ENCODE data around the gene AKAP10.

The AKAP10 gene

DNA sequence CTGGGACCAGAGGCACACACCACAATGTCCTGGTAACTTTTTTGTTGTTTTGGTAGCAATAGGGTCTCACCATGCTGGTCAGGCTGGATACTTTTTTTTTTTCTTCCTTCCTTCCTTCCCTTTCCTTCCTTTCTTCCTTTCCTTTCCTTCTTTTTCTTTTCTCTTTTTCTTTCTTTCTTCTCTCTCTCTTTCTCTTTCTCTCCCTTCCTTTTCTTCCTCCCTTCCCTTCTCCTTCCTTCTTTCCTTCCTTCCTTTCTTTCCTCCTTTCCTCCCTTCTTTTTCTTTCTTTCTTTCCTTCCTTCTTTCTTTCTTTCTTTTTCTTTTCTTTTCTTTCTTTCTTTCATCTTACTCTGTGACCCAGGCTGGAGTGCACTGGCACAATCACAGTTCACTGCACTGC, 91.5 kb downstream of the AKAP10 start:
- H3K9me2 ChIP-seq (ENCODE audit: low read depth, low read length): no peaks in the 10 kb centered on the region
- no peaks in the 10 kb centered on the region for H3F3A ChIP-seq (ENCODE audit: insufficient read depth, low read length)
- H3K27ac ChIP-seq (ENCODE audit: low read depth, low read length, poor library complexity, severe bottlenecking): no peak overlapping the region
- no peak overlapping the region for H3K4me3 ChIP-seq (ENCODE audit: low read depth, low read length, poor library complexity, severe bottlenecking)
- no peaks in the 10 kb centered on the region for H3K27me3 ChIP-seq (ENCODE audit: insufficient read depth, low read length)
- H2AFZ ChIP-seq (ENCODE audit: low read length): no peak overlapping the region
- no peaks in the 10 kb centered on the region for H3K36me3 ChIP-seq (ENCODE audit: insufficient read depth, low read length)
- H3K4me1 ChIP-seq (ENCODE audit: insufficient read depth, low read length, severe bottlenecking): no peaks in the 10 kb centered on the region
- no peak overlapping the region for H3K4me2 ChIP-seq (ENCODE audit: low read length)
- no peaks in the 10 kb centered on the region for H4K20me1 ChIP-seq (ENCODE audit: insufficient read depth, low read length)
- TF ChIP-seq CTCF (IDR thresholded peaks at IDR 0.05; ENCODE audit: low read length) (no peak), EZH2 (IDR thresholded peaks at IDR 0.05; ENCODE audit: borderline replicate concordance, low read length) (no peak)
- no peaks in the 10 kb centered on the region for H3K79me2 ChIP-seq (ENCODE audit: insufficient read depth, low read length)
- no peaks in the 10 kb centered on the region for H3K9me3 ChIP-seq (ENCODE audit: low read length)
- H3K9ac ChIP-seq (ENCODE audit: low read length): no peak overlapping the region

DNA sequence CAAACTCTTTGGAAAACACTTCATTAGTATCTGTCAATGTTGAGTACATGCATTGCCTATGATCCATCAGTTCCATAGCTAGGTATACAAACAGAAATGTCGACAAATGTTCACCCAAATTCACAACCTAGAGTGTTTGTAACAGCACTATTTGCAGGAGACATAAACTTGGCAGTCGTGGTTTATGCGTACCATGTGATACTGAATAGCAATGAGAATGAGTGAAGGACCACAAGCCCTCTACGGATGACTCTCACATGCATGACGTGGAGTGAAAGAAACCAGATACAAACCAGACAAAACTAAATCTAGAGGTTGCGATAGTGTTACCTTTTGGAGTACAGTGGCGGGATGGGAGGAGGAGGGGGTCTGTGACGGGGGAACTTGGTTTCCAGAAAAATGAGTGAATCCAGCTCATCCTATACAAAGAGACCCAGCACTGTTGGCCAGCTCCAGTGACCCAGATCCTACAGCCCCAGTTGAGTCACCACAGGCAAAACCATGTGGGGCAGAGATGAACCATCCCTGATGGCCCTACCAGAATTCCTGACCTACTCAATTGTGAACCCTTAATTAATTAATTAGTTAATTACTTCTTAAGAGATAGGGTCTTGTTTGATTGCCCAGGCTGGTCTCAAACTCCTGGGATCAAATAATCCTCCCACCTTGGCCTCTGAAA, 94.0 kb downstream of the AKAP10 start:
- Histone ChIP-seq H3K9me3 (ENCODE audit: low read length) (no peaks in the 10 kb centered on the region), H3K79me2 (ENCODE audit: insufficient read depth, low read length) (no peaks in the 10 kb centered on the region), H3F3A (ENCODE audit: insufficient read depth, low read length) (no peaks in the 10 kb centered on the region), H3K27me3 (ENCODE audit: insufficient read depth, low read length) (no peaks in the 10 kb centered on the region), H3K4me3 (ENCODE audit: low read depth, low read length, poor library complexity, severe bottlenecking) (no peak overlapping the region), H3K36me3 (ENCODE audit: insufficient read depth, low read length) (no peaks in the 10 kb centered on the region), H3K4me1 (ENCODE audit: insufficient read depth, low read length, severe bottlenecking) (no peaks in the 10 kb centered on the region), H3K4me2 (ENCODE audit: low read length) (no peak overlapping the region), H3K27ac (ENCODE audit: low read depth, low read length, poor library complexity, severe bottlenecking) (no peak overlapping the region), H3K9ac (ENCODE audit: low read length) (no peak overlapping the region), H2AFZ (ENCODE audit: low read length) (no peak overlapping the region), H4K20me1 (ENCODE audit: insufficient read depth, low read length) (no peaks in the 10 kb centered on the region), H3K9me2 (ENCODE audit: low read depth, low read length) (no peaks in the 10 kb centered on the region)
- no peak for TF ChIP-seq CTCF (IDR thresholded peaks at IDR 0.05; ENCODE audit: low read length)
- no peak for TF ChIP-seq EZH2 (IDR thresholded peaks at IDR 0.05; ENCODE audit: borderline replicate concordance, low read length)

DNA sequence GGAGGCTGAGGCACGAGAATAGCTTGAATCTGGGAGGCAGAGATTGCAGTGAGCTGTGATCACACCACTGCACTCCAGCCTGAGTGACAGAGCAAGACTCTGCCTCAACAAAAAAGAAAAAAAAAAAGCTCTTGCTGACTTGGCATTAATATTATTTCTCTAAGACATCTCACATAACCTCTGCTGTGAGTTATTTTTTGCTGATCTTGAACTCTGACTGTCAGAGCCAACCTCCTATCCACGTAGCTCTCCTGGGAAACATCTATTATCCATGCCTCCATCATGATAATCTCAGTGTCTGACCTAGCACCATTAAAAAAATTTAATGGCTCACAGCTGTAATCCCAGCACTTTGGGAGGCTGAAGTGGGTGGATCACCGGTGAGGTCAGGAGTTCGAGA, 97.2 kb downstream of the AKAP10 start:
- no peak for TF ChIP-seq CTCF (IDR thresholded peaks at IDR 0.05; ENCODE audit: low read length)
- TF ChIP-seq EZH2 (IDR thresholded peaks at IDR 0.05; ENCODE audit: borderline replicate concordance, low read length): no peak
- no peaks in the 10 kb centered on the region for H3K79me2 ChIP-seq (ENCODE audit: insufficient read depth, low read length)
- H3K4me1 ChIP-seq (ENCODE audit: insufficient read depth, low read length, severe bottlenecking): peaks cover 4% of the 10 kb centered on the region
- no peak overlapping the region for H2AFZ ChIP-seq (ENCODE audit: low read length)
- no peaks in the 10 kb centered on the region for H4K20me1 ChIP-seq (ENCODE audit: insufficient read depth, low read length)
- H3K4me3 ChIP-seq (ENCODE audit: low read depth, low read length, poor library complexity, severe bottlenecking): no peak overlapping the region
- H3K36me3 ChIP-seq (ENCODE audit: insufficient read depth, low read length): no peaks in the 10 kb centered on the region
- no peak overlapping the region for H3K4me2 ChIP-seq (ENCODE audit: low read length)
- no peak overlapping the region for H3K9ac ChIP-seq (ENCODE audit: low read length)
- no peaks in the 10 kb centered on the region for H3F3A ChIP-seq (ENCODE audit: insufficient read depth, low read length)
- no peaks in the 10 kb centered on the region for H3K9me2 ChIP-seq (ENCODE audit: low read depth, low read length)
- no peaks in the 10 kb centered on the region for H3K9me3 ChIP-seq (ENCODE audit: low read length)
- H3K27me3 ChIP-seq (ENCODE audit: insufficient read depth, low read length): no peaks in the 10 kb centered on the region
- no peak overlapping the region for H3K27ac ChIP-seq (ENCODE audit: low read depth, low read length, poor library complexity, severe bottlenecking)

Data from OCI-LY1 (cell line).